Amygdala (tissue), 56 donors: ENCODE measurements around the gene C3orf20.

Experiments
- DNase-seq, 56 donors: peaks; one replicate each; lab custom pipeline; 2025; lab: John Stamatoyannopoulos, UW

C3orf20 gene

DNA sequence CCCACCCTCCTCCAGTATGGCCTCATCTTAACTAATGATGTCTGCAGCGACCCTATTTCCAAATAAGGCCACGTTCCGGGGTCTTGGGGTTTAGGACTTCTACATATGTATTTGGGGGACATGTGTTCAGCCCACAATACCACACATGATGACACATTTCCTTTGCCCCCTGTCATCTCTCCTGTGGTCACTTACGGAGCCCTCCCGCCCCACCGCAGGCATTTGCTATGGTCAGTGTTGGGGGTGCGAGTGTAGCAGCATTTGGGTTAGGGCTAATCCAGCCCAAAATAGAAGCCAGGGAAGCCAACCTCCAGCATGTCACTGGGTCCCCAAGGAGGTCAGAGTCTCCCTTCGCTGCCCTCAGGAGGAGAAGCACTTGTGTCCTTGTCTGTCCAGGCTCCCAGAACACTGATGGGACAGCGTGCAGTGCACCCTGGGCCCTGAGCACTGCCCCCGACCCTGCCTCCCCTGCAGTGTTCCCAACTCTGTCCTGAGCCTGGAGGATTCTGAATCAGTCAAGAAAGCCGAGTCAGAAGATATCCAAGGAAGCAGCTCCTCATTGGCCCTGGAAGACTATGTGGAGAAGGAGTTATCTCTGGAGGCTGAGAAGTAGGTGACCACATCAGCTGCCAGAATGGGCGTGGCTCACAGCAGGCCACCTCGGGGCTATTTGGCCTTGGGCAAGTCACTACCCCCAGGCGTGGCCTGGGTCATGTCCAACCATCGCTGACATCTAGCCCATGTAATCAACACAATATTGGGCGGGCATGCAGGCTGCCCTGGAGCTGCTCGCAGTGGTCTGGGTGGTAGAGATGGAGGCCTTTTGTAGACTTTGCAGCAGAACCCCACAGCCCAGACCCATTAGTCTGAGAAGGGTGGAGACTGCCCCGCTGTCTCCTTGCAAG, 96.9 kb downstream of the C3orf20 start:
- DNase-seq, result no peak

DNA sequence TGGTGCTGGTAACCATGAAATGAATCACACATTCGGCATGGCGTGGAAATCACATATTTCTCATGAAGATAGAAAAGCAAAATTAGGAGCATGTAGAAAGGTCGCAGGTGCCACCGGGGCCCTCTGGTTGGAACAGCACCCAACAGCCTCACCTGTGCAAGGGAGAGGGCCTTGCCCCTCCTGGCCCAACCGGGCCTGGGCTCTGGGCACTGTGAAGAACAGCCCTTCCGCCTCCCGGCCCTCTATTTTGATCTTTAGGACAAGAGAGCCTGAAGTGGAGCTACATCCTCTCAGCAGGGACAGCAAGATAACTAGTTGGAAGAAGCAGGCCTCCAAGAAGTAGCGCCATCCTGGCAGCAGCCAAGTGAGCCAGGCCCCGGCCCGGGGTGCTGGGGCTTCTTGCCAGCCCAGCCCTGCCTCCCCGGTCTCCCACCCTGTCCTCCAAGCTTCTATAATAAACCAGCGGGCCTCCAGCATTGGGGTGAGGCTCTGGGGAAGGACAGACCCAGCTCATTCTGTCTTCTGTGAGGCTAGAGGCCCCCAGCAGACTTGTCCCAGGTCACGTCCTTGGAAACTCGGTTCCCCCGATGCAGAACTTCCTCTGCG, 97.7 kb downstream of the C3orf20 start:
- DNase-seq, result no peak

DNA sequence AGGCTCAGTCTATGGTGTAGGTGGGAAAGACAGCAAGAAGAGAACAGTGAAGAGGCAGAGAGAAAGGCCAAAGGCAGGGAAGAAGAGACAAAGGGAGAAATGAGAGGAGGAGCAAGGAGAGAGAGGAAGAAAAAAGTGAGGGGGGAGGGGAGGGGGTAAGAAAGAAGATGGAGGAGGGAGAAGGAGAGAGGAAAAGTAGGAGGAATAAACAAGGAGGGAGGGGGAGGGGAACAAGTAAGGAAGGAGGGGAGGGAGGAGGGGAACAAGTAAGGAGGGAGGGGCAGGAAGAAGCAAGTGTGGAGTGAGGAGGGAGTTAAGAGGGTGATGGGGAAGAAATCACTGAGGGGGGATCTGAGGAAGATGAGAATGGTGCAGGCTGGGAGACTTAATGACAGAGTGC, 98.3 kb downstream of the C3orf20 start:
- no peak for DNase-seq

DNA sequence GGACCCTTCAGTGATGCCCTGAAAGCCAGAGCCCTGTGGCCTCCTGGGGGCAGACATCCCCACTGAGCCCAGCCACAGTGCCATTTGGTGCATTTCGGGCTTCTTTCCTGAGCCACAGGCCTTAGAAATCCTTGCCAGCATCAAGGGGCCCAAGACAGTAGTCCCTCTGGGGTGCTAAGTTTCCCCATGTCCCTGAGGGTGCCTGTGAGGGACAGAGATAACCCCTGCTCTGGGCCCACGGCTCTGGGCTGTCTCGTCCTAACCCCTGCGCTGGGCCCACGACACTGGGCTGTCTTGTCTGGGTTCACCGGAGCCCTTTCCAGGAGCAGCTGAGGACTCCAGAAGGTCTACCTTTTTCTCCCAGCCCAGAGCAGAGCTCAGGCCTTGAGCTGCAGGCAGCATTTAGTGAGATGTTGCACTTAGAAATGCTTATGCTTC, 98.8 kb downstream of the C3orf20 start:
- no peak for DNase-seq

DNA sequence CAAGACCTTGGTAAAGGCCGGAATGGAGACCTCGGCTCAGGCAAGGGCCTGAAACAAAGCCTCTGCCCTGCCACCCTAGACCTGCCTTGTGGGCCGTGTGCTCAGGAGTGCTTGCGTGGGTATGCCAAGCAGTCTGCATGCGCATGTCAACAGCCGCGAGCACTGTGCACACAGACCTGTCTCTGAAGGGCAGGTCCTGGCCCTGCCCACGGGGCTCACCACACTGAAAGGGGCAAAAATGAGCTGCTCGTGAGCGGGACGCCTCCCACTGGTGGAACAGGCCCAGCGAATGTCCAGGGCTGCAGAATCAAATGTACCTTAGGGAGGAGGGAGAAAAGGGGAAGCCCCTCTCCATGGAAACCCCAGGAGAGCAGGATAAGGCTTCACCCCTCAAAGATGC, 99.5 kb downstream of the C3orf20 start:
- no peak for DNase-seq

DNA sequence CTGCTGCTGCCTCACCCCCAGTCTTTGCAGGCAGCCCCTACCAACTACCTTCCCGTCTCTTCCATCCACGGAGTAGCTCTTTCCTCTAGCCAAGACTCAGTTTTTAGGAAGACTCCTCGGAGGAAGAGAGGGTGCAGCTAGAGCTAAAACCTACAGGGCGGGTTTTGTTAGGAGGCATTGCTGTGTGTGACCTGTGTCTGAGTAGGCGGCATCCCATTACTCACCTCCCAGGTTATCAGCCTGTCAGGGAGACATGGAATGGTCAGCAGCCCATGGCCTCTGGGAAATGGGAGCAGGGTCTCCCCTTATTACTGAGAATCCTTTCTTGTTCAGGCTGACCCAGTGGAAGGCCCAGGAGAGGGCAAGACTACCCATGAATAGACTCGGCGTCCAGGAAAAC, 100.1 kb downstream of the C3orf20 start:
- no peak for DNase-seq

DNA sequence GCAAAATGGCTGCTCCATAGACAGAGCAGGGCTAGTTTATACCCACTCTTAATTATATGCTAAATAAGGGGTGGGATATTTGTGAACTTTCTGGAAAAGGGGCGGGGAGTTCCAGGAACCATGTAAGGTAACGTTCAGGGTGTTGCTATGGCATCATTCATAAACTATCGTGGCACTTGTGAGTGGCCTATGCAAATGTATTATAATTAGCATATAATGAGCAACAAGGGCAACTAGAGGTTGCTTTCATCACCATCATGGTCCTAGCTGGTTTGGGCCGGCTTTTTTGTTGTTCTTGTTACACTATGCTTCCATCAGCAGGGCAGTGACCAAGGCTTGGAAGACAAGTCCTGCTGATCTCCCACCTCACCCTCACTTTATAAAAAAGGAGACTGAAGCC, 100.6 kb downstream of the C3orf20 start:
- DNase-seq, result no peak

DNA sequence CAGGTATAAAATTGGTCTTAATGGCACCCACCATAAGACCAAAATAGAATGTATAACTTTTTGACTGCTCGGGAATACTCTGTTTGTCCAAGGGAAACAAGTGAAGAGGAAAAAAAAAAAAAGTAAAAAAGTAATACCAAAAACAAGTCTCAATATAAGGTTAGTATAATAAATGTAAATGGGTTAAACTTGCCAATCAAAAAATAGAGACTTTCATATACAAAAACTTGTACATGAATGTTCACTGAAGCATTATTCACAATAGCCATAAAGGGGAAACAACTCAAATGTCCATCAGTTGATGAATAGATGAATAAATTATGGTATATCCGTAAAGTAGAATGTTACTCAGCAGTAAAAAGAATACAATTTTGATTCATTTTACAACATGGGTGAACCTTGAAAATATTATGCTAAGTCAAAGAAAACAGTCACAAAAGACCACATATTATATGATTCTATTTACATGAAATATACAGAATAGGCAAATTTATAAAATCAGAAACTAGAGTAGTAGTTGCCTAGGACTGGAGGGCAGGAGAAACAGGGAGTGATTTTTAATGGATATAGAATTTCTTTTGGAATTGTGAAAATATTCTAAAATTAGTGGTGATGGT, 104.2 kb downstream of the C3orf20 start:
- no peak for DNase-seq

DNA sequence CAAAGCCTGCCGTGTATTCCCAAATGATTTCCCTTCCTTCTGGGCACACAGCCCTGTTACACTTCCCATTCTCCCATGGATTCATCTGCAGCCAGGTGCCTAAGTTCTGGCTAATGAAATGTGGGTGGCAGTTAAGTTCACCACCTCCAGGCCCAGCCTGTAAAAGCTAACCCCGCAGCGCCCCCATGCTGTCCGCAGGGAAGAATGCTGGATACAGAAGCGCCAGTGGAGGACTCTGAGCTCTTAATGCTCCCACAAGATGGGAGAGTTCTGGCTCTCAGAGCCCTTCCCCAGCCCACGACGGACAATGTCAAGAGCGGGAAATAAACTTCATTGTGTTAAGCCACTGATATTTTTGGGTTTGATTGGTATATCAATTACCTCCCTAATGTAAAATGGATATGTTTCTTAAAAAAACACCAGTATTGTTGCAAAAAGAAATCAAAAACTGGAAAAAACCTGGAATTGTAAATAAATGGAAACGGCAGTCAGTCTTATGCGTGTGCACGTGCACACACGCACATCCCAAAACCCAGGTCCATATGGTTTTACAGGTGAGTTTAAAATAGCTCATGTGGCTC, 106.1 kb downstream of the C3orf20 start:
- DNase-seq, result no peak

DNA sequence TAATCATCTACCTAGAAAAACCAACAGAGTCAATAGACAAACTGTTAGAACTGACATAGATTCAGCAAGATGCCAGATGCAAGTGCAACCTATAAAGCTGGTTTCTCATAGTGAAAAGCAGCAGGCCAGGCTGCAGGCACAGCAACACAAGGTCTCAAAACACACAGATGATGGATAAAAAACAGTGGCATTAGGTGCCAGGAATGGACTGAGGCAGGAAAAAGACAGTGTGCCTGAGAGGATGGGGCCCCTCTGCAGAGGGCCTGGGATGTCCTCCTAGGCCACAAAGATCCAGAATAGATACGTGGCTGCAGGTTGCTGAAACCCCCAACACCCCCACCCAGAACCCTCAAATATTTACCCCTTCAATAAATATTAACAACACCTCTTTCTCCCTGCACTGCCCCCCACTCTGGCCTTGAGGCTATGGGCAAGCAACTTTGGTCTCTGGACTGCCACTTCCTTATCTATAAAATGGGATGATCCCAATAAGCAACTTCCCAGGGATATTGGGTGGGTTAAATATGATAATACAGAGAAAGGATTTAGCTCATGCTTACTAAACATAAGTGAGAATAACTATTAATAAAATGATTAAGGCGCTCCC, 108.6 kb downstream of the C3orf20 start:
- no peak for DNase-seq

DNA sequence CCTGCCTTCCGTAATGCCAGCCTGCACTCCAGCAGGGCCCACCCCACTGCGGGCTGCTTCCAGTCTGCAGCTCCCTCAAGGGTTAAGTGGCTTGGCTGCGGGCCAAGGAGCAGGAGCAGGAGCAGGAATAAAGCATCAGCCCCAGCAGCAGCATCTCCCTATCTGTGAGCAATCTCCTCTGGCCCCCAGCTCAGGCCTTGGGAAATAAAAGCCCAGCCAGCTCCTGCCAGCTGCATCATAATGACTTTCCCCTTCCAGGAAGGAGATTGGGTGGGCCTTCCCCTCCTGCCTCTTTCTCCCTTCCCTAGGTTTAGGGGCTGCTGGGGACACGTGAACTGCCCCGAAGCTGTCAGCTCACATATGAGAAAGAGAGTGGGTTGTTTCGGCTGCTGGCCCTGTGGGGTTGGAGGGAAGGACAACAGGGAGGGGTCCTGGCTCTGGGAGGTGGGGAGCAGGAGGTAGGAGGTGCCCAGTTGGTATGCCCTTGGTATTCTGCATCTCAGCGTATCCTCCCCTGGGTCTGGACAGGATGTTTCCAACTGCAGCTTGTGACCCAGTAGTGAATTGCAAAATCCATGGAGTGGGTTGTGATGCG, 109.2 kb downstream of the C3orf20 start:
- DNase-seq, result peak in 4 of 56 donors; percentile 2 to 21 (median 6)

DNA sequence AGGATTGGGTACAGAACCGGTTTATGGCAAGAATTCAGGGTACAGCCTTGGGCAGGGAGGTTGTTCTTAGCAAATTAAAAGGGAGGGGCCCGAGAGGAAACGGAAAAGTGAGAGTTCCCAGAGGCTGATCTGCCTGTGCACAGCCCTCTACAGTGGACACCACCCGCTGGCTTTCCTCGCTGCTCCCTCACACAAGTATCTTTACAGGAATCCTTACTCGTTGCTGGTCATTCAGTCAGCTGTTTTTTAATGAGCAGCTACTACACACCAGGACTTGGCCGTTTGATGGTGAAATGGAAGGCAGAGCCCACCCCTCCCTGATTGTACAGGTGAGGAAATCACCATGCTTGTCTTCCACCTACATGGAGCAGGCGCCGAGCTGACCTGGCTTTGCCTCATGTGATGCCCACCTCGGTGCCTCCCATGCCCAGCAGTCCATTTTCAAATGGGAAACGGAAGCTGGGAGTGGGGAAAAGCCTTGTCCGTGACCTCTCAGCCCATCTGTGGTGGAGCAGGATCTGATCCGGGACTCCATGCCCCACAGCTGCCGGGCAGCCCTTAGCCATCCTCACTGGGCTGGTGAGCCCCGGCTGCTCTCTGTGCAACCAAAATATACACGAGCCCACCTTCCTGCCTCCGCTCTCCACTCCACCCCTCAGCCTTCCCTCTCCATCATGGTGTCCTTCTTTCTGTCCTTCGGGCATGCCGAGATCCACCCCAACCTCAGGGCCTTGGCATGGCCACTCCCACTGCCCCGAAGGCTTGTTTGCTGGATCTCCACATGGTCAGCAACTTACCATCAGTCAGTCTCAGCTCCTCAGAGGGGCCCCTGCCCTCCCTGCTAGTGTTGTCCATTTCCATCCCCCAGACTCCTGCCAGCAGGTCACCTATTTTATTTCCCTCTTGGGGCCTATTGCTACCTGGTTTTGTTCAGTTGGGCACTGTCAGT, 110.5 kb downstream of the C3orf20 start:
- no peak for DNase-seq

DNA sequence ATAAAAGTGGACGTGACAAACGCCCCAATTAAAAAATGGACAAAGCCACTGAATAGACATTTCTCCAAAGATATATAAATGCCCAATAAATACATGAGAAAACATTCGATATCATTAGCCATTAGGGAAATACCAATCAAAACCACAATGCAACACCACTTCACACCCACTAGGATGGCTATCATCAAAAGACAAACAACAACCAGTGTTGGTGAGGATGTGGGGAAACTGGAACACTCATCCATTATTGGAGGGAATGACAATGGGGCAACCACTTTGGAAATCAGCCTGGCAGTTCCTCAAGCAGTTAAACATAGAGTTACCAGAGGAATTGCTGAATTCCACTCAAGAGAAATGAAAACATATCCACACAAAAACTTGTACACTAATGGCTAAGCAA, 111.4 kb downstream of the C3orf20 start:
- no peak for DNase-seq

DNA sequence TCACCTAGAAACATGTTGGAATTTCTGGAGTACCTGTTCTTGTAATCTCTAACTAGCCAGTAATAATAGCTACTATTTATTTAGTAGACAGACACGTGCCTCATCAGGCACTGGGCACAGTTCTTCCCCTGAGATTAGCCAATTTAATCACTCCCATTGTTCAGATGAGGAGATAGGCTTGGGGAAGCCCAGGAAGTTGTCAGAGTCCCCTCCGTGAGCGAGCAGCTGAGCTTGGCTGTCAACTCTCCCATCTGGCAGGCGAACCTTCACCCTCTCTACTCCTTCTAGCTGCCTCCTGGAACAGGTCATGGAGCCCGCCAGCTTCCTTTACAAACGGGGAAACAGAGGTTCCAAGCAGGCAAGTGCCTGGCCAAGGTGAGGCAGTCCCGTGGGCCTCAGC, 112.7 kb downstream of the C3orf20 start:
- no peak for DNase-seq

DNA sequence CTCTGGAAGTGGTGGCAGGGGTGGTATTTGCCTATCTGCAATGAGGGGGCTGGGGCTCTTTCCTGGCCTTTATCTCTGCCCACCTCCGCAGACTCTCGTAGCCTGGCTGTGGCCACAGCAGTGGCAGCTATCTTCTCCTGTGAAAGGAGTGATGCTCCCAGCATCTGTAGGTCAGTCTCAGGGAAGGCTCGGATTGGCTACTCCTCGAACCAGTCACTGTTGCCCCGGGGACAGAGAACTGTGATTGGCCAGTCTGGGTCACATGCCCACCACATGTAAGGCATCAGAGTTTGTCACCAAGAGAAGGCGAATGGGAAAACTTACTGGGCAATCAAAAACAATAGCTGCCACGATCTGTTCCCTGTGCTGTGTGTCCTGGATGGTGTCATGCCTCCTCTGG, 113.7 kb downstream of the C3orf20 start:
- no peak for DNase-seq

DNA sequence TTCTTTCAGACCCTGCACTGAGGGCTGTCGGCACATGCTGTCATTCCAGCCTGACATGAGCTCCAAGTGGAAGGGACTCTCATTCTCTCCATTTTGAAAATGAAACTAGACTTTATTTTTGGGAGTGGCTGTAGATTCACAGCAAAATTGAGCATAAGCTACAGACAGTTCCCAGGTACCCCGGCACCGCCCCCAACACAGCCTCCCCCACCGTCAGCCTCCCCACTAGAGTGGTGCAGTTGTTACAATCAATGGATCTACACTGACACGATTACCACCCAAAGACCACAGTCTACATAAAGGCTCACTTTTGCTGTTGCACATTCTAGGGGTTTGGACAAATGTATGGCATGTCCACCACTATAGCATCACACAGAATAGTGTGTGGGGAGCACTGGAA, 114.3 kb downstream of the C3orf20 start:
- DNase-seq, result no peak

DNA sequence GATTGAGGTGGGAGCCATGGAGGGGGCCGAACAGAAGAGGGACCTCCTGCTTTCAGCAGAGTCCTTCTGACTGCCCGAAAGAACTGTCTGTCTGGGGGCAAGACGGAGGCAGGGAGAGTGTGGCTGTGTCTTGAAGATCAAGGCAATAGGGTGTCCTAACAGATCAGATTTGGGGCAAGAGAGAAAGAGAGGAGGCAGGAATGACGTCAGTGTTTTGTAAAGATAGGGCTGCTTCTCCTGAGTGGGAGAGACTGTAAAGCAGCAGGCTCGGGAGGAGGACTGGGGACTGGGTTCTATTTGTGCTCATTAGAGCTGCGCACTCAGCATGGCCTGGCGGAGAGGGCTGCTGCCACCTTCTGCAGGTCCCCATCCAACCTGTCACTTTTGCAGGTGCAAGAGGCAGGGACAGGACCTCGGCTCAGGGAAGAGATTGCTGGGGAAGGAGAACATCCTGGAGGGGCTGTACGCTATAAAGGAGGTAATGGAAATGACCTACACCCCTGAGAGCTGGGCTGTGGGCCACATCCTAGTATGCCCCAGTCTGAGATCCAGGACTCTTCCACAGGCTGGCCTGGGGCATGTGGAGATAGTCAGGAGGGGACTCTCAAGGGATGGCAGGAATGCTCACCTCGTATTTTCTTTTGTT, 114.8 kb downstream of the C3orf20 start:
- no peak for DNase-seq

DNA sequence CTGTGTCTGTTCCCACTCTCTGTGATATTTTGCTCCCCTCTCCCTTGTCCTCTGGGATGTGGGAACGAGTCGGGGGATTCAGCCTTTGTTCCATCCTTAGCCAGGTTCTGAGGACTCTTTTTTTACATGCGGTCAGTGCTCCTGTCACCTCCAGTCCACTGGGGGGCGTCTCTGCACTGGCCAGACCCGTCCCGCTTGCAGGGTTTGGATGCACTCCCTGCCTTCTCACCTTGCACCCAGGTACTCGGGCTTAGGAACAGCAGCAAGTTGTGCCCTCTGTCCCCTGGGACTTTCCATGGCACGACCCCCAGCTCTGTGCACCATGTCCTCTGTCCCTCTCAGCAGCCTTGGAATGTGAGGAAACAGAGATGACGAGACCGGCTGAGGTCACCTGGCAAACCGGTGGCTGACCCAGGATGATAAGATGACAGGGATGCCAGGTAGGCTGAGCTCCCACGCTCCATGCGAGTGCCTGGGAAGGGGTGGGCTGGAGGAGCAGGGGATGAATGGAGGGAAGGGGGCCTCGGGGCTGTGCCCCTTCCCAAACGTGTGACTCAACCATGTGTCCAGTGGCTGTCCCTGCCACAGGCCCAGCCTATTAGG, 116.5 kb downstream of the C3orf20 start:
- peak in 5 of 56 donors; percentile 4 to 18 (median 12) for DNase-seq
